GM12865 (cell line): ENCODE data around the gene HSPBP1.

ENCODE experiments used
- DNase-seq: peaks from one replicate; pipeline ENCODE4 v3.0.0; 2010; ENCODE audit warnings: low read depth
- H3K4me3 ChIP-seq: 2 replicates; pipeline ENCODE4 v1.5.1; 2011; ENCODE audit warnings: mild to moderate bottlenecking, low read depth, low read length, control low read depth
- TF ChIP-seq, protein P1 (sequence below): IDR thresholded peaks from 2 replicates; pipeline ENCODE4 v1.5.1; 2011; ENCODE audit warnings: low read length, control low read depth, low read depth, inconsistent platforms; ENCODE audit not compliant: insufficient read depth; ENCODE audit errors: missing control alignments

HSPBP1 gene

DNA sequence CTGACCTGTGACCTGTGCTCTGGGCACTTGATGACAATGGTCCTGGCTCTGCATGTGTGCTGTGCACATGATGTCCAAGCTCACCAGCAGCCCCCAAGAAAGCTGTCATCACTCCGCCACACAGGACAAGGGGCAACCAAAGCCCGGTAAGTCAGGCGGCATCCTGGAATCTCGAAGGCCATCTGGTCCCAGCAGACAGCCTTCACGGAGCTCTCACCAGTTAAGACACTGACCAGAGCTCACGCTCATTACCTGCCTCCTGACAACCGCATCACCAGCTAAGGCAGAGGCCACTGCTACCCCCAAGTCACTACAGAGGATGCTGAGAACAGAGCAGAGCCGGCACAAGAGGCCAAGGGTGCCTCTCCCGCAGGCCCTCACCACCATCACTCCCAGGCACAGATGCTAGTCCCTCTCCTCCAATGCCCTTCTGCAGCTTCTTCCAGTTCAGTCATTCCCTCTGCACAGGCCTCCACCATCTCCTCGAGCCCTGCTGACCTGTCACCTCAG, 31.7 kb downstream of the HSPBP1 start:
- TF ChIP-seq, protein P1, sequence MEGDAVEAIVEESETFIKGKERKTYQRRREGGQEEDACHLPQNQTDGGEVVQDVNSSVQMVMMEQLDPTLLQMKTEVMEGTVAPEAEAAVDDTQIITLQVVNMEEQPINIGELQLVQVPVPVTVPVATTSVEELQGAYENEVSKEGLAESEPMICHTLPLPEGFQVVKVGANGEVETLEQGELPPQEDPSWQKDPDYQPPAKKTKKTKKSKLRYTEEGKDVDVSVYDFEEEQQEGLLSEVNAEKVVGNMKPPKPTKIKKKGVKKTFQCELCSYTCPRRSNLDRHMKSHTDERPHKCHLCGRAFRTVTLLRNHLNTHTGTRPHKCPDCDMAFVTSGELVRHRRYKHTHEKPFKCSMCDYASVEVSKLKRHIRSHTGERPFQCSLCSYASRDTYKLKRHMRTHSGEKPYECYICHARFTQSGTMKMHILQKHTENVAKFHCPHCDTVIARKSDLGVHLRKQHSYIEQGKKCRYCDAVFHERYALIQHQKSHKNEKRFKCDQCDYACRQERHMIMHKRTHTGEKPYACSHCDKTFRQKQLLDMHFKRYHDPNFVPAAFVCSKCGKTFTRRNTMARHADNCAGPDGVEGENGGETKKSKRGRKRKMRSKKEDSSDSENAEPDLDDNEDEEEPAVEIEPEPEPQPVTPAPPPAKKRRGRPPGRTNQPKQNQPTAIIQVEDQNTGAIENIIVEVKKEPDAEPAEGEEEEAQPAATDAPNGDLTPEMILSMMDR, result no peak

DNA sequence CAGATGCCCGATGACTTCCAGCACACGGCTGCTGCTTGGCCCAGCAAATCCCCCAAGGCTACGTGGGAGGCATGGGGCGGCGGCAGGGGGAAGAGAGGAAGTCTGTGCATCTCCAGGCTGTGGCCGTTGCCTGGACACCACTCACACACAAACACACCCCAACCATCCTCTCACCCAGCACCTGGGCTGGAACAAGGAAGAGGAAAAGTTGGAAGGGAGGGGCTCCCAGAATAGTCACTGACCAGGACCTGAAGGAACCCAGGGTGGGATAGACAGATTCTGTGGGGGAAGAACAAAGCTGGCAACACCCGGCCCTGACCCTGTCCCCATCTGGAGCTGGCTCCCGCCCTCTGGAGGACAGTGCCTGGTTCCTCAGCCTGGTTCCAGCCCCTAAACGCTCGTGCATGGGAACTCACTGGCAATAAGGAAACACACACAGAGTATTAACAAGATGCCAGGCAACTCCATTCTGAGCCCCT, 32.2 kb downstream of the HSPBP1 start:
- TF ChIP-seq, protein P1, result no peak
- DNase-seq, result no peak
- H3K4me3 ChIP-seq, result no peak overlapping the region

More for the DNA sequence above, 31.7 kb downstream of the HSPBP1 start:
- no peak overlapping the region for H3K4me3 ChIP-seq
- DNase-seq, result no peak

DNA sequence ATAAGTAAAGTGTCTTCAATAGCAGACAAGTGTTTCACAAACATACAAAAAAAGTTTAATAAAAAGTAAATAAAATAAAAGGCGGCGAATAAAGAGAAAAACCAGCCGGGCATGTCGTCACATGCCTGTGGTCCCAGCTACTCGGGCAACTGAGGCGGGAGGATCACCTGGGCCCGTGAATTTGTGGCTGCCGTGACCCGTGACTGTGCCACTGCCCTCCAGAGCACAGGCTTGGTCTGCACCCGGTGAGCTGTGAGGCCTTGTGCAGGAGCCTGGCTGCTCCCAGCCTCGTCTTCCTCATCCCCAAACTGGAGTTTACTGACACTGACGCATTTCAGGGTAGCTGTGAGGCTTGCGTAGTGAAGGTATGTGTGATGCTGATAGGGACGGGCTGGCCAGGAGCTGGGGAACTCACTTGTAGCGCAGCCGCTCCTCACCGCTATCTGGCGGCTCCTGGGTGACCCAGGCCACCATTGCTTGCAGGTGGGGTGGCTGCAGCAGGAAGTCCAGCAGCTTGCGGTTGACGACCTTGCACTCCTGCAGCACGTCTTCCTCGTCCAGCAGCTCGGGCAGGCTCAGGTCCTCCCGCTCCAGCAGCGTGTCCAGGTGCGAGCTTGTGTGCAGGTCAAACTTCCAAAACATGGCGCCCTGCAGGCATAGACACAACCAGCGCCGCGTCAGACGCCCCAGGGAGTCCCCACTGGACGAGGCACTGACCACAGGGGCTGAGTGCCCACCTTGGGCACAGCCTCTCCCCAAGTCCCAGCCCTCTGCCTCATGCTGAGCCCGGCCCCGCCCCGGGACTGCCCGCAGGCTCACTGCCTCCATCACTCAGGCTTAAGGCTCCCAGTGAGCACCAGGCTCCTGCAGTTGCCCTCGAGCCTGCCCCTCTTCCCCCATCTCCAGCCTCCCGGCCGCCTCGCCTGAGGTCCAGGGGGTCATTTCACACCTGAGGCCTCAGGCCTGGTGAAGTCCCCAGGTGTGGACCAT, 33.2 kb downstream of the HSPBP1 start:
- DNase-seq, result no peak
- H3K4me3 ChIP-seq, result no peak overlapping the region
- TF ChIP-seq, protein P1, result no peak

DNA sequence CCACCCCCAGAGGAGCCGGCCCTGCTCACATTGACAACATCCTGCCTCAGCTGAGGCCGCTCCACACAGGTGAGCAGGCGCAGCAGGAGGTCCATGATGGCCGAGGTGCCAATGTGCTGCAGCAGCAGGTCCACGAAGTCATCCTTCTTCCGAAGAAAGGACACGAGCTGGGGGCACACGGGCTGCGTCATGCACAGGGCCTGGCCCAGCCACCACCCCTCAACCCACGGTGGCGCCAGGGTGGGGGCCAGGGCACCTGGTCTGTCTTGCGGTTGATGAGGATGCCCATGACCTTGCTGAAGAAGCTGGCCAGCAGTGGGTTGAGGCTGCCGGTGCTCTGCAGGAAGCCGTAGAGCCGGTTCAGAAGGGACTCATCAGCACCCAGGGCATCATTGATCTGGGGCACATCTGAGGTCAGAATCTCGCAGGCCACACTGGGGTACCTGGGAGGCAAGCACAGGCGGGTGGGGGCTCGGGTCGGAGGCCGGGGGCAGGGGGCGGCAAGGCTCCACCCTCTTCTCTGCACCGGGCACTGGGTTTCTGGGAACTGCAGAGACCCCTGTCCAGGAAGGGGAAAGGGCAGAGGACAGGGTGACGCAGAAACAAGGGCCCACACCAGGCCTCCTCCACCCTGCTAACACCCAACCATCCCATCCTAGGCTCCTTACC, 34.5 kb downstream of the HSPBP1 start:
- TF ChIP-seq, protein P1, result no peak
- H3K4me3 ChIP-seq, result no peak overlapping the region
- no peak for DNase-seq

DNA sequence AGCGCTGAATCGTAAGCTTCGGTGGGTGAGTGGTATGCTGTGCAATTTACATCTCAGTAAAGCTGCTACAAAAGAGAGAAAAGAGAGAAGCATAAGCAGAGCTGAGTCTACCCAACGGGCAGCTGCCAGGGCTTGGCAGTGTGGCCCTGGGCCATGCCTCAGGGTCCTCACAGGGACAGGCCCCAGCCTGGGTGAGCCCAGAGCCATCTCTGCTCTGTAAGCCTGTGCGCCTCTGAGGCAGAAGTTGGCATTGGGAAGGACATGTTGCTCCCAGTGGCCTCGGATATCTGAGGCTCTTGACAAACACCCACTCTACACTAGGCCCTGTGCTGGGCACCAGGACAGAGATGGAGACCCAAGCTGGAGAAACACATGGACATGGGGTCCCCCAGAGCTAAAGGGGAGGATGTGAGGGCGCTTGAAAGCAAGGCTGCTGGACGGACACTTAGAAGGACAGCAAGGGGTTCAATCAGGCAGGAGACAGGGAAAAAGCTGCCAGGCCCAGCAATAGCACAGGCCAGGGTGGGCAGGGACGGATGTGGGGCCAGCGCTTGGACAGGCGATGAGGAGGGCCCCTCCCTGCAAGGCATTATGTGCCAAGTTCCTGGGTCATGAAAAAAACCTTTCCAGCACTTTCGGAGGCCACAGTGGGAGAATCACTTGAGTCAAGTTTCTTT, 35.8 kb downstream of the HSPBP1 start:
- DNase-seq, result no peak
- TF ChIP-seq, protein P1, result no peak

DNA sequence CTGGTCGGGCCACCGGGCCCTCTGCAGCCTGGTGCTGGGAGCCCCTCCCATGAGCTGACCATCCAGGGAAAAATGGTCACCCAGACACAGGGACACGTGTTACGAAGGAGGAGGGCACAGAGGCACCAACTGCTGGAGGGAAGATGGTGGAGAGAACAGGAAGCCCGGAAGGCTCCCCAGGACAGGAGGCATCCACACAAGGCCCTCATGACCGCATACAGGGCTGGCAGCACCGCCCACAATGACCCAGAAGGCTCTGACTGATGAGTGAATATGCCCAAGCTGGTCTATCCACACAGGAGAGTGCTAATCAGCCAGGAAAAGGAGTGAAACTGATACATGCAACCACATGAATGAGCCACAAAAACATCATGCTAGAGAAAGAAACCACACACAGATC, 37.4 kb downstream of the HSPBP1 start:
- H3K4me3 ChIP-seq, result no peak overlapping the region
- TF ChIP-seq, protein P1, result no peak
- DNase-seq, result no peak

More for the DNA sequence above, 35.8 kb downstream of the HSPBP1 start:
- no peak overlapping the region for H3K4me3 ChIP-seq
